AG09309 (cell line): ENCODE data around the gene CDH4.

Experiments
- DNase-seq: peaks from one replicate; pipeline ENCODE4 v3.0.0-alpha.2; 2010; ENCODE audit warnings: low read depth
- H3K4me3 ChIP-seq: 2 replicates; pipeline ENCODE4 v1.5.1; 2011; ENCODE audit warnings: mild to moderate bottlenecking, low read depth, low read length, moderate library complexity; ENCODE audit not compliant: control insufficient read depth
- TF ChIP-seq, protein P1 (sequence below): IDR thresholded peaks from 2 replicates; pipeline ENCODE4 v1.5.1; 2011; ENCODE audit warnings: mild to moderate bottlenecking, low read depth, low read length, inconsistent platforms; ENCODE audit not compliant: insufficient read depth, control insufficient read depth; ENCODE audit errors: missing control alignments

Gene CDH4

GRCh38 chr20:61767761-61768494 is 515.9 kb downstream of the CDH4 start:
- H3K4me3 ChIP-seq: no peak overlapping the region
- DNase-seq: no peak
- TF ChIP-seq, protein P1, sequence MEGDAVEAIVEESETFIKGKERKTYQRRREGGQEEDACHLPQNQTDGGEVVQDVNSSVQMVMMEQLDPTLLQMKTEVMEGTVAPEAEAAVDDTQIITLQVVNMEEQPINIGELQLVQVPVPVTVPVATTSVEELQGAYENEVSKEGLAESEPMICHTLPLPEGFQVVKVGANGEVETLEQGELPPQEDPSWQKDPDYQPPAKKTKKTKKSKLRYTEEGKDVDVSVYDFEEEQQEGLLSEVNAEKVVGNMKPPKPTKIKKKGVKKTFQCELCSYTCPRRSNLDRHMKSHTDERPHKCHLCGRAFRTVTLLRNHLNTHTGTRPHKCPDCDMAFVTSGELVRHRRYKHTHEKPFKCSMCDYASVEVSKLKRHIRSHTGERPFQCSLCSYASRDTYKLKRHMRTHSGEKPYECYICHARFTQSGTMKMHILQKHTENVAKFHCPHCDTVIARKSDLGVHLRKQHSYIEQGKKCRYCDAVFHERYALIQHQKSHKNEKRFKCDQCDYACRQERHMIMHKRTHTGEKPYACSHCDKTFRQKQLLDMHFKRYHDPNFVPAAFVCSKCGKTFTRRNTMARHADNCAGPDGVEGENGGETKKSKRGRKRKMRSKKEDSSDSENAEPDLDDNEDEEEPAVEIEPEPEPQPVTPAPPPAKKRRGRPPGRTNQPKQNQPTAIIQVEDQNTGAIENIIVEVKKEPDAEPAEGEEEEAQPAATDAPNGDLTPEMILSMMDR: no peak

- TF ChIP-seq, protein P1: no peak
- no peak for DNase-seq
- no peak overlapping the region for H3K4me3 ChIP-seq
Observed at GRCh38 chr20:61768571-61769285, 516.7 kb downstream of the CDH4 start.

GRCh38 chr20:61769286-61769832 is 517.3 kb downstream of the CDH4 start:
- DNase-seq: no peak
- H3K4me3 ChIP-seq: no peak overlapping the region
- TF ChIP-seq, protein P1: no peak

- DNase-seq: no peak
- no peak overlapping the region for H3K4me3 ChIP-seq
- TF ChIP-seq, protein P1: no peak
Observed at GRCh38 chr20:61770113-61770585, 518.1 kb downstream of the CDH4 start.

GRCh38 chr20:61771805-61772350 is 519.8 kb downstream of the CDH4 start:
- no peak overlapping the region for H3K4me3 ChIP-seq
- TF ChIP-seq, protein P1: no peak
- no peak for DNase-seq

DNA sequence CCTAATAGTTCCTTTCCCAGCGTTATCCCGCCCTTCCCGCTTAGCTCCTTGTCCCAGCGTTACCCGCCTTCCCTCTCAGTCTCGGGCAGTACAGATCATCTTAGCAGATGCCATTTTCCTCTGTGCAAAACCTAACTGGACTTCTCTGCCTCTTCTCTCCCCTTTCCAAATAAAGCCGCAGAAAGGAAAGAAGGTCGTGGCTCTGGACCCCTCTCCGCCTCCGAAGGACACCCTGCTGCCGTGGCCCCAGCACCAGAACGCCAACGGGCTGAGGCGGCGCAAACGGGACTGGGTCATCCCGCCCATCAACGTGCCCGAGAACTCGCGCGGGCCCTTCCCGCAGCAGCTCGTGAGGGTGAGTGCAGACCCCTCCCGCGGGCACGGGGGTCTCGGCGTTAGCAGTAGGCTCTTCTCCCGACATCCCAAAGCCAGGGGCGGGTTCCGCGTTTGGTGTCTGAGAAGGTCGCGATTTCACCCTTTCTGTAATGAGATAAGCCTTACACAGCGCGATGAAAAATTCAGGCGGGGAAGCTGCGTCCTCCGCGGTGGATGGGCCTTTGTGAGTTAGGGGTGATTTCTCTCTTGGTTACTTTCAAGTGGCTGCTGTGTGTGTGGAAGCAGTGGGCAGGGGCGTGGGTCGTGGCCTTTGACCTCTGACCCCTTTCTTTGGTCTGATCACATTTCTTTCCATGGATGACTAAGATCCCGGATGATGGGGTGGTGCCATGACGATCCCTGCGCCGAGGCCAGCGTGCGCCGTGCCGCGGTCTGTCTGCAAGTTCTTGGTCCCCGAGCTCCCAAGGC is 521.0 kb downstream of the CDH4 start:
- TF ChIP-seq, protein P1: no peak
- DNase-seq: no peak
- H3K4me3 ChIP-seq: no peak overlapping the region
